HG03139 (cell line): Measurements from ENCODE around the gene MTERF2.
A peak's percentile ranks its signal among the peaks of the same experiment; 100 is the strongest.

Experiments used
- ATAC-seq: cut with Tn5 transposase; IDR thresholded peaks from one replicate; pipeline ENCODE4 v1.9.1; 2021; ENCODE audit not compliant: unreplicated experiment

Gene MTERF2

DNA sequence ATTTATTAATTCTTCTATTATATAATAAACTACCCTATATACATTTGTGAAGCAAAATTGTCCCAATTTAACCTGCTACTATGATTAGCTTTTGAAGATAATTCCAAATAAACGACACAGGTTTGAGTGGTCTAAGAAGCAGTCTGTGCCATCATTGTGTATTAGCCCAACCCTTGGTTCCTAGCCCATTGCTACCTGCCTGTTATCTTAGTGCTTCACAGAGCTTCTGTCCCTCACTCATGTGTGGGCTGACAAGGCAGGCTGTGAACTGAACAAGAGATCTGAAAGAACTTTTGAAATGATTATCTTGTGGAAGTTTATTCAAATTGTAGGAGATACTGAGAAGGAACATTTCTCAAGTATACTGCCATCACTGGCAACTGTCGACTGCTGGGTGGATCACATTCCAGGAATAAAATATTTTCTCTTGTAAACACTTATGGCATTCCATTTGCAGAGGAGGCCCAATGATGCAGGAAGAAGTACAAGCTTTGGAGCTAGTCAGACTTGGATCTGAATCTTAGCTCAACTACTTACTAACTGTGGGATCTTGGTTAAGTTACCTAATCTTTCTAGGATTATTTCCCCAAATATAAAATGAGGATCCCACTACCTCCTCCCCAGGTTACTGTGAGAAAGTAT is 7.8 kb upstream of the MTERF2 start:
- no peak for ATAC-seq

- ATAC-seq = no peak
Measured at GRCh38 chr12:106987846-106988245, 900 bp upstream of the MTERF2 start.

- ATAC-seq = no peak
Measured at GRCh38 chr12:106986135-106986534, 811 bp downstream of the MTERF2 start.

DNA sequence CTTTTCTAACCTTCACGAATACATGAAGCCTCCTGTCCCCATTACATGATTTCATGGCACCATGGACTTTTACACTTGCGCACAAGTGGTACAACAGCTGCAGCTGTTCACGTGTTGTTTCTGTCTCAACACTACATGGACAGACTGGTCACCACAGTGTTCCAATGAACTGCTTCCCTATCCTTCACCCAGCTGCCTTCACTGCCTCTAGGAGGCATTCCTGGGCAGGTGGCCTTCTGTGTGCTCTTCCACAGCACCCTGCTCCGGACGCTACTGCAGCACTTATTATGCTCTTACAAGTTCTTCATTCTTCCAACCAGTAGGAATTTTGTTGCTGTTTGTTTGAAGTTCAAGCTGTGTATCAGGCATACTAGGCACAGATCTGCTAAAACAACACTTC is 1.5 kb downstream of the MTERF2 start:
- ATAC-seq = no peak

DNA sequence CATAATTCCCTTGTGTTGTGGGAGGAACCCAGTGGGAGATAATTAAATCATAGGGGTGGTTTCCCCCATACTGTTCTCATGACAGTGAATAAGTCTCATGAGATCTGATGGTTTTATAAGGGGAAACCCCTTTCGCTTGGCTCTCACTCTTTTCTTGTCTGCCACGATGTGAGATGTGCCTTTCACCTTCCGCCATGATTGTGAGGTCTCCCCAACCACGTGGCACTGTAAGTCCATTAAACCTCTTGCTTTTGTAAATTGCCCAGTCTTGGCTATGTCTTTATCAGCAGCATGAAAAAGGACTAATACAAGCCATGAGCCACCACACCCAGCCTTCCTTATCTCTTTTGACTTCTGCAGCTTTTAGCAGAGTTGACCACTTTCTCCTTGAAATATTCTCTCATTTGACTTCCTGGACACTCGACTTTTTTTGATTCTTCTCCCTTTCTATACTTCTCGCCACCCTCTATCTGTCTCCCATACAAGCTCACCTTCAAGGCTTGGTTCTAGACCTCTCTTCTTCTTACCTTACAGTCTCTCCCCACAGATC is 2.3 kb downstream of the MTERF2 start:
- no peak for ATAC-seq

DNA sequence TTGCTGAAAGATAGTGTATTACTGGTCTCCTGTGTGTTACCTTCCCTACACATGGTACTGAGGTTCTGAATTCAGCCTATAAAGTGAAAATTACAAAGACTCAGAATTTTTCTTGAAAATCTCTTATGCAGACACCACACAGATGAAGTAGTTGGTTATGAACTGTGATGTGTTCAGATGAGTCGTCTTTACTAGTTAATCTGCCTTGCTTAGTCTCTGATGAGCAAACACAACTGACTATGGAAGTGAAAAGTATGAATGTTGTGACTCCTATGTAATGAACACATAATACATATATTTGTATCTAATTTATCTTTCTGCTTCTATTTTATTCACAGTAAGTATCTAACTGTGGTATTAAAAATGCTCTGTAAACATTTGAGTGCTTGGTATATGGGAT is 4.7 kb downstream of the MTERF2 start:
- no peak for ATAC-seq

- no peak for ATAC-seq
Measured at GRCh38 chr12:106981788-106982187, 5.2 kb downstream of the MTERF2 start.

DNA sequence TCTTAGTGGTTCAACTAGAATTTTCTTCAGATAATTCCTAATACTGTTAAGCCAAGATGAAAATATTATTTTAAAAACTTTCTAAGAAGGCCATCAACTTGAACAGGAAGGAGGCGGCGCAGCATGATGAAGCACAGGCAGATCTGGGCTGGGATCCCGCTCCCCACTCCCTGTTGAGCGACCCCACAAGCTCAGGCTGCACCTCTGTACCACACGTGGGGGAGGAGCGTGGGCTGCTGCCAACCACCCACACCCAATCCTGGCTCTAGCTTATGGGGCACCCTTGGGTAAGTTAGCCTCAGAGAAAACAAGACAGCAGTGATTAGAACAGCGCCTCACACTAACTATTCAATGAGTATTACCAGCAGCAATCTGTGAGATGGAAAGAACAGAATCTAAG is 6.0 kb downstream of the MTERF2 start:
- no peak for ATAC-seq

- no peak for ATAC-seq
Measured at GRCh38 chr12:106978035-106978800, 8.7 kb downstream of the MTERF2 start.

DNA sequence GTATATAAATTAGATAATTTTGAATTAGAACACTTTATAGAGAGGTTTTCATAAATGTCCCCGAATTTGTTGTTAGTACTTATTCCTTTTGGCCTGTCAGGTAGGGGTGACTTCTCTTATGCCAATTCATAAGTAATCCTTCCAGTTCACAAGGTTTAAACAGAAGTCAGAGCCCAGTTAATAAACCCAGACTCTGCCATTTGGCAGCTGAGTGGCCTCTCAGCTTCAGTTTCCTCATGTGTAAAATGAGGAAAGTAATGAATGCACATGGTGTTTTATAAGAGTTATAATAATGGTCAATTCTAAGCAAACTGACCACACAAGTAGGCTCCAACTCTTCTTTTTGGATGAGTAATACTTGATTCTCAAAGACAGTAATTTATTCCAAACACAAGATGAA is 10.3 kb downstream of the MTERF2 start:
- no peak for ATAC-seq

GRCh38 chr12:106975993-106976658 is 10.8 kb downstream of the MTERF2 start:
- ATAC-seq = no peak

- ATAC-seq = no peak
Measured at GRCh38 chr12:106975098-106975497, 11.8 kb downstream of the MTERF2 start.

DNA sequence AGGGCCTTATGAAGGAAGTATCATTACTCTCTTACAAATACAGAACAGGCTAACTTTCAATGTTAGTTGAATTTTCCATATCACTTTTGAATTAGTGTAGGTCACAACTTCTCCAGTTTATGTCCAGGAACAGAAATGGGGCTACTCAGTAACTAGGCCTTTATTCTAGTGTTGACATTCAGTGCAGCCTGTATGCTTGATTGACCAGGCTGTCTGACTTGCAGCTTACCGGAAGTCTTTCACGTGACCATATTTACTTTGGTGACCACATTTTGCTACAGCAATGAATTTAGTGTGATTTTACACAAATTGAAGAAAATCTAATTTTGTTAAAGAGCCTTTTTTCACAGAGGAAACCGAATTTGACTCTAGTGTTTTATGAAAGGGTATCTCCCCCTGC is 12.4 kb downstream of the MTERF2 start:
- ATAC-seq = peak; percentile 83

GRCh38 chr12:106973545-106973944 is 13.4 kb downstream of the MTERF2 start:
- no peak for ATAC-seq

- no peak for ATAC-seq
Measured at GRCh38 chr12:106971065-106971464, 15.9 kb downstream of the MTERF2 start.

DNA sequence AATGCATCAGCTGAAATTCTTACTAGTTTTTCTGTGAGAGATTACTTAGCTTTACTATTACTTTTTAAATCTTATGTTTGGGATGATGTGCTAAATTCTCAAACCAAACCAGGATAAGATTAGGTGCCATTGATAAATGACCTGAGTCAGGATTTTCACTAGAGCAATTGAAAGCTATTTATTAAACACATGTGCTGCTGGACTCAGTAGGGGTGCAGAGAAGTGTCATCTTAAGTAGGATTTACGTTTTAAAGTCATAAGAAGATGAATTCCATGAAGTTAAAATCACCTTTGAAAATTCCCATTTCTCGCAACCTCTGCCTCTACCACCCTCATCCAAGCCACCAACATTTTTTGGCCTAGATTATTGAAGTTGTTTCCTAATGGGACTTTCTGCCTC is 22.4 kb downstream of the MTERF2 start:
- ATAC-seq = no peak

DNA sequence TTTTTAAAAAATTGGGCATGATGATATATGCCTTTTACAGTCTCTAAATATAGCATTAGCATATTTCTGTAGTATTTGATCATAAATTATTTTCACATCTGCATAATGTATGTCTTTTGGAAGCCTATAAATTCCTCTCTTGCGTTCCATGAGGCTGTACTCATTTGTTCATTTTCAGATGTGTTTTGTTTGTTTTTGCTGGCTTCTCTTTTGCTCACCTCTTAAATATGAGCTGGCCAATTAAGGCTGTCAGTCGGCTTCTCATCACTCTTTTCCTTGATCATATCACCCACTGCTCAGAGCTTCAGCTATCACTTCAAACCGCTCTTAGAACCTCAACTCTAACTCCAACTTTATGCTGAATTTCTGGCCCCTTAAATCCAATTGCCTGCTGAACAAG is 24.7 kb downstream of the MTERF2 start:
- ATAC-seq = no peak

DNA sequence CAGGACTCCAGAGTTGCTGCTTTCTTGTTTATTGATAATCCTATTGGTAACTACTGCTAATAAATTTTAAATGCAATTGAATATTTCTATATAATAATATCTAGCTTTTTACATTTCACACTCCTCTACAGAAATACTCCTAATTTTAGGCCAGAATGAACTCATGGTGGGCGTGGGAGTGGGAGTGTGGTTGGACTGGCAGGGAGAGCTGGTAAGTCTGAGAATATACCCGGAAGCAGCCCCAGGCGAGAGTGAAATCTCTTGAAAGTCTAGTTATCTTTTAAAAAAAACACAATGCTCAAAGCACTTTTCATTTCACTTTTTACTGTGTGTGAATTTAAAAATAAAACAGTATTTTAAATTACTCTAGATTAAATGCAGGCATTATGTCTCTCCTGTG is 26.5 kb downstream of the MTERF2 start:
- no peak for ATAC-seq

- ATAC-seq = no peak
Measured at GRCh38 chr12:106957583-106957982, 29.4 kb downstream of the MTERF2 start.

DNA sequence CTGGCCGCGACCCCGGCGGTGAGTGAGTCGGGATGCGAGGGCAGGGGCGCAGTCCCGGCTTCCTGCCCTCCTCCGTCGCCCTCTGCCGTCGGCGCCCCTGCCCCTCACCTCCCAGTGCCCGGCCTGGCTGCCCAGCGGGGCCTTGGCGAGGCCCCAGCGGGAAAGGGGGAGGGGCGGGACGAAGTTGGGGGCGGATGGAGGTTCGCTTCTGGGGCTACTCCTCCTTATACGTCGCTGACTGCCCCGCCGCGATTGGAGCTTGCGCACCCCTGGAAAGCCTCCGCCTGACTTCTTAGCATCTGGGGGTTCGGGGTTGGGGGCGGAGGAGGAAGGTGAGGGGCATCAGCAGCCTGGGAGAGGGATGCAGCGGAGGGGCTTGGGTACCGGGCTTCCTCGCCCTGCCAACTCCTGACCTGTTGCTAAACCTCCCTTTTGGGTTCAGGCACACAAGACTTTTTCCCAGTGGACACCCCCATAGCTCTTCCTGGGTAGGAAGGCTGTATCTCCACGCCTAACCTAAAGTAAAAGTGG is 30.8 kb downstream of the MTERF2 start:
- peak; percentile 31 for ATAC-seq

DNA sequence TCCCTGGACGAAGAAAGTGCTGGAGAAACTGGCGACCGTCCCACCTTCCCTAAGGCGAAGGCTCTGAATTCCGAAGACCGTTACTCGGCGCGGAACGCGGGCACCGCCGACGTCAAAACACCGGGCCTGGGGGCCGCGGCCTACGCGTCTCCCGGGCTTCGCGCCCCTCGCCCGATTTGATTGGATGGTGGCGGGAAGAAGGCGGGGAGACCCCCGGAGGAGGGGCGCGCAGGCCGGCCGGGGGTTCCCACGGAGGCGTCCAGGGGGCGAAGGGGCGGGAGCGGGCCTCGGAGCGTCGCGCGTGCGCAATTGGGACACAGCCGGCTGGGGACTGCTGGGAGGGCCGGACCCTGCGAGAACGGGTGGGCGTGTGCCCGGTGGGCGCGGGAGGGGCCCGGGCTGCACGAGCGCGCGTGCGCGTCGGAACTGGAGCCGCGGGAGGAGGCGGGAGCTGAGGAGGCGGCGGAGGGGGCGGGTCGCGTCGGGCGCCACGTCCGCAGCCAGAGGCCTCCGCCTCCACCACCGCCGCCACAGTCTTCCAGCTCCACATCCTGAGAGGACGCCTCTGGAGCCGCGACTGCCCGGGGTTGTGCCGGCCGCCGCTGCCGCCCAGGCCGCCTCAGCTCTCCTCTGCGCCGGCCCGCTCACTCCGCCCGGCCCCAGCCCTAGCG is 31.4 kb downstream of the MTERF2 start, which contains the start of gene TMEM263:
TMEM263 (plus strand) TSS at position 531 of the 671 bp plus-strand sequence. CDS start 11,210 bp downstream, outside the sequence.
- ATAC-seq = peak; percentile 76
